ENCODE results near the gene STMN1.

DNA sequence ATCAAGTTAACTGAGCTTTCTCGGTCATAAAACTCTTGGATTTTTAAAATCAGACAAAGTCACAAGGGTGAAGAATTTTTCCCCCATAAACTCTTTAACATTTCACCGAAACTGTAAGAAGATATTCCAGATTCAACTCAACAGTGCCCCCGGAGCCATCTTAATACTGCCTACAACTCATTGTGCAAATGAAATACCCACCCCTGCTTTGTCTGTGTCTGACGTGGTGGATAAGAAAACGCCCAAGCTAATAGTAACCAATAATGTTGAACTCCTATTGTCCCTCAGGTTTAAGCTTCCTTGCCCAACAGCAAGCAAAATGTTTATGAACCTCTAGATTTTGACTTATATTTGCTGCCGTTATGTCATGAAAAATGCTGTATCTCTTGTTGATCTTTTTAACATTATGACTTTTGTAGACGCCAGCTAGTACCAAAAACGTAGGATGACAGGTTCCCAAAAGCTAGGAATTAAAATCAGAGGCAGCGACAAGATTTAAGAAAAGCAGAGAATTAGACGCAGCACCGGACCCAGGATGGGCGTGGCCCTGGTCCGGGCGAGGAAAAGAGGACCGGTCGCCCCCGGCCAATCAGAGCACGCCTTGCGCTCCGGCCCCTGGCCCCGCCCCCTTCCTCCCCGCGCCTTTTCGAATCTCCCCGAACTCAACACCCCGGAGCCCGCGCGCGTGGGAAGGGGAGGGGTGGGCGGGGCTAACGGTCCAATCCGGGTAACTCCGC, 1.1 kb downstream of the STMN1 start:
- TF ChIP-seq, protein P1, sequence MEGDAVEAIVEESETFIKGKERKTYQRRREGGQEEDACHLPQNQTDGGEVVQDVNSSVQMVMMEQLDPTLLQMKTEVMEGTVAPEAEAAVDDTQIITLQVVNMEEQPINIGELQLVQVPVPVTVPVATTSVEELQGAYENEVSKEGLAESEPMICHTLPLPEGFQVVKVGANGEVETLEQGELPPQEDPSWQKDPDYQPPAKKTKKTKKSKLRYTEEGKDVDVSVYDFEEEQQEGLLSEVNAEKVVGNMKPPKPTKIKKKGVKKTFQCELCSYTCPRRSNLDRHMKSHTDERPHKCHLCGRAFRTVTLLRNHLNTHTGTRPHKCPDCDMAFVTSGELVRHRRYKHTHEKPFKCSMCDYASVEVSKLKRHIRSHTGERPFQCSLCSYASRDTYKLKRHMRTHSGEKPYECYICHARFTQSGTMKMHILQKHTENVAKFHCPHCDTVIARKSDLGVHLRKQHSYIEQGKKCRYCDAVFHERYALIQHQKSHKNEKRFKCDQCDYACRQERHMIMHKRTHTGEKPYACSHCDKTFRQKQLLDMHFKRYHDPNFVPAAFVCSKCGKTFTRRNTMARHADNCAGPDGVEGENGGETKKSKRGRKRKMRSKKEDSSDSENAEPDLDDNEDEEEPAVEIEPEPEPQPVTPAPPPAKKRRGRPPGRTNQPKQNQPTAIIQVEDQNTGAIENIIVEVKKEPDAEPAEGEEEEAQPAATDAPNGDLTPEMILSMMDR (IDR thresholded peaks at IDR 0.05; ENCODE audit: low read depth, low read length) = no peak
- TF ChIP-seq MYC (IDR thresholded peaks at IDR 0.05; ENCODE audit: low read depth, low read length) (no peak), POLR2A (IDR thresholded peaks at IDR 0.05; ENCODE audit: extremely low read depth, insufficient read length) (no peak)
